A549 (cell line): Measurements from ENCODE around the gene ZBTB16.

ENCODE experiments used
- CEBPB ChIP-seq, 2 experiments: fragments of >200 bp in 1 of 2; sonication (Bioruptor Twin) in 1 of 2; formaldehyde crosslinking in 1 of 2; IDR thresholded peaks; 2 replicates each; pipeline ENCODE4 v1.6.1; 2012 to 2016
- EP300 ChIP-seq, 2 experiments: fragments of >200 bp; sonication (Bioruptor Twin); formaldehyde crosslinking; IDR thresholded peaks; 2 replicates in 1 of 2; 3 replicates in 1 of 2; pipeline ENCODE4 v1.6.1; 2016 to 2017
- MYC ChIP-seq: IDR thresholded peaks from 2 replicates; pipeline ENCODE4 v1.6.1; 2012; ENCODE audit warnings: mild to moderate bottlenecking, inconsistent platforms, low read length, improper control_type of control experiment, borderline replicate concordance
- NR3C1 ChIP-seq: fragments of >200 bp; sonication (Bioruptor Twin); formaldehyde crosslinking; IDR thresholded peaks from 3 replicates; pipeline ENCODE4 v1.6.1; 2017
- PHF8 ChIP-seq: fragments of 200-600 bp; sonication (generic); IDR thresholded peaks from 2 replicates; pipeline ENCODE4 v1.6.1; 2016; ENCODE audit warnings: low read depth, mild to moderate bottlenecking, antibody characterized with exemption, moderate library complexity, borderline replicate concordance
- POLR2A ChIP-seq: IDR thresholded peaks from 2 replicates; pipeline ENCODE4 v1.6.1; 2012; ENCODE audit warnings: mild to moderate bottlenecking, low read length
- RFX5 ChIP-seq: fragments of 450-650 bp; IDR thresholded peaks from 2 replicates; pipeline ENCODE4 v1.7.1; 2014; ENCODE audit warnings: antibody characterized with exemption, mild to moderate bottlenecking, moderate library complexity
- TF ChIP-seq, protein P1 (sequence below): fragments of >200 bp; sonication (Bioruptor Twin); formaldehyde crosslinking; IDR thresholded peaks from 3 replicates; pipeline ENCODE4 v1.5.1; 2016

- no peak for TF ChIP-seq MYC
- TF ChIP-seq, protein P1, sequence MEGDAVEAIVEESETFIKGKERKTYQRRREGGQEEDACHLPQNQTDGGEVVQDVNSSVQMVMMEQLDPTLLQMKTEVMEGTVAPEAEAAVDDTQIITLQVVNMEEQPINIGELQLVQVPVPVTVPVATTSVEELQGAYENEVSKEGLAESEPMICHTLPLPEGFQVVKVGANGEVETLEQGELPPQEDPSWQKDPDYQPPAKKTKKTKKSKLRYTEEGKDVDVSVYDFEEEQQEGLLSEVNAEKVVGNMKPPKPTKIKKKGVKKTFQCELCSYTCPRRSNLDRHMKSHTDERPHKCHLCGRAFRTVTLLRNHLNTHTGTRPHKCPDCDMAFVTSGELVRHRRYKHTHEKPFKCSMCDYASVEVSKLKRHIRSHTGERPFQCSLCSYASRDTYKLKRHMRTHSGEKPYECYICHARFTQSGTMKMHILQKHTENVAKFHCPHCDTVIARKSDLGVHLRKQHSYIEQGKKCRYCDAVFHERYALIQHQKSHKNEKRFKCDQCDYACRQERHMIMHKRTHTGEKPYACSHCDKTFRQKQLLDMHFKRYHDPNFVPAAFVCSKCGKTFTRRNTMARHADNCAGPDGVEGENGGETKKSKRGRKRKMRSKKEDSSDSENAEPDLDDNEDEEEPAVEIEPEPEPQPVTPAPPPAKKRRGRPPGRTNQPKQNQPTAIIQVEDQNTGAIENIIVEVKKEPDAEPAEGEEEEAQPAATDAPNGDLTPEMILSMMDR, result no peak
- no peak for TF ChIP-seq EP300 (IDR thresholded peaks at IDR 0.05)
- no peak for TF ChIP-seq CEBPB (IDR thresholded peaks at IDR 0.05)
- no peak for TF ChIP-seq RFX5
- no peak for TF ChIP-seq NR3C1
- no peak for TF ChIP-seq POLR2A
- TF ChIP-seq PHF8, result no peak
Measured at GRCh38 chr11:114033066-114033465, 26.4 kb upstream of the ZBTB16 start.
